Bronchial epithelial cell (primary cell): ENCODE data around the gene KIR2DL4. TPM values are rescaled to one million over a fixed set of nuclear protein-coding genes. Genes with fewer than 3 reads are reported as not detected.
"Not testable (repeated sequence)": the region's sequence is repeated elsewhere in the genome, so short reads cannot be mapped to it uniquely, and the experiment has no call there.

Experiments
- DNase-seq: peaks from one replicate; pipeline ENCODE4 v3.0.0-alpha.2; 2010; ENCODE audit warnings: low read depth
- FAIRE-seq: peaks from 2 replicates; lab custom pipeline; 2011; peaks lifted over from hg19 to GRCh38; lab: Jason Lieb, UNC
- H3K27me3 ChIP-seq: 2 replicates; pipeline ENCODE4 v1.5.1; 2011; ENCODE audit warnings: low read length; ENCODE audit not compliant: control insufficient read depth, insufficient read depth
- H3K36me3 ChIP-seq: 2 replicates; pipeline ENCODE4 v1.5.1; 2011; ENCODE audit warnings: low read length; ENCODE audit not compliant: control insufficient read depth, insufficient read depth
- H3K4me3 ChIP-seq: 2 replicates; pipeline ENCODE4 v1.5.1; 2011; ENCODE audit warnings: mild to moderate bottlenecking, low read depth, low read length, control low read depth
- CTCF ChIP-seq: IDR thresholded peaks from 2 replicates; pipeline ENCODE4 v1.5.1; 2011; ENCODE audit warnings: mild to moderate bottlenecking, moderate library complexity, low read length, control low read depth, inconsistent platforms; ENCODE audit not compliant: insufficient read depth, severe bottlenecking
- total RNA-seq: library from RNA; depleted of rRNA; stranded (reverse); fragments of >200 nt; gene quantifications from 2 replicates; pipeline ENCODE4 v1.2.1, GENCODE V29; 2014

The KIR2DL4 gene
- total RNA-seq, 1 donor from 2014 or later, result not detected

- Histone ChIP-seq H3K36me3 (no peaks in the 10 kb centered on the region), H3K27me3 (no peaks in the 10 kb centered on the region), H3K4me3 (no peak overlapping the region)
- FAIRE-seq (no peak), DNase-seq (no peak)
- no peak for TF ChIP-seq CTCF
Measured at GRCh38 chr19:54817670-54818536, 14.5 kb downstream of the KIR2DL4 start.

GRCh38 chr19:54824416-54824815, 21.0 kb downstream of the KIR2DL4 start:
- DNase-seq, FAIRE-seq, H3K27me3 ChIP-seq, H3K36me3 ChIP-seq, H3K4me3 ChIP-seq: not testable (repeated sequence)

GRCh38 chr19:54825326-54825725, 21.9 kb downstream of the KIR2DL4 start:
- not testable (repeated sequence) for H3K36me3 ChIP-seq, H3K27me3 ChIP-seq, H3K4me3 ChIP-seq, FAIRE-seq, DNase-seq

- FAIRE-seq, result not testable (repeated sequence)
Measured at GRCh38 chr19:54828064-54828463, 24.7 kb downstream of the KIR2DL4 start.

GRCh38 chr19:54832496-54832895, 29.1 kb downstream of the KIR2DL4 start, which contains the start of gene KIR2DS4:
Gene KIR2DS4, plus strand, starts transcription at chr19:54832676.
- not testable (repeated sequence) for H3K36me3 ChIP-seq, H3K27me3 ChIP-seq, DNase-seq, H3K4me3 ChIP-seq, FAIRE-seq

More at GRCh38 chr19:54828064-54828463, 24.7 kb downstream of the KIR2DL4 start:
- H3K4me3 ChIP-seq, H3K36me3 ChIP-seq, H3K27me3 ChIP-seq, DNase-seq: not testable (repeated sequence)

GRCh38 chr19:54835126-54835525, 31.7 kb downstream of the KIR2DL4 start:
- not testable (repeated sequence) for H3K27me3 ChIP-seq, DNase-seq, FAIRE-seq, H3K36me3 ChIP-seq, H3K4me3 ChIP-seq

- DNase-seq, H3K36me3 ChIP-seq, H3K27me3 ChIP-seq, H3K4me3 ChIP-seq: not testable (repeated sequence)
- peak; percentile 73 for FAIRE-seq
Measured at GRCh38 chr19:54837522-54837921, 34.1 kb downstream of the KIR2DL4 start.

GRCh38 chr19:54843171-54843570, 39.8 kb downstream of the KIR2DL4 start:
- FAIRE-seq, H3K36me3 ChIP-seq, H3K4me3 ChIP-seq, DNase-seq, H3K27me3 ChIP-seq: not testable (repeated sequence)

GRCh38 chr19:54850061-54850640, 46.7 kb downstream of the KIR2DL4 start, which contains the start of gene KIR3DL2:
Gene KIR3DL2, plus strand, starts transcription at chr19:54850443. Its CDS starts 33 bp downstream, at chr19:54850476.
- not testable (repeated sequence) for H3K36me3 ChIP-seq, H3K4me3 ChIP-seq, FAIRE-seq, DNase-seq, H3K27me3 ChIP-seq
